Neutrophil (primary cell): ENCODE results near the gene MAPK8IP3.

Experiments used
- H3K27ac ChIP-seq: fragments of 200-600 bp; sonication (generic); 2 replicates; pipeline ENCODE4 v1.5.1; 2016; ENCODE audit warnings: mild to moderate bottlenecking, moderate library complexity
- H3K27me3 ChIP-seq: fragments of 200-600 bp; sonication (generic); 2 replicates; pipeline ENCODE4 v1.6.0; 2016; ENCODE audit warnings: mild to moderate bottlenecking
- H3K36me3 ChIP-seq: fragments of 200-600 bp; sonication (generic); 2 replicates; pipeline ENCODE4 v1.5.1; 2017
- H3K4me1 ChIP-seq, 2 experiments: fragments of 200-600 bp in 1 of 2; sonication (generic) in 1 of 2; 1 replicate in 1 of 2; 2 replicates in 1 of 2; pipeline versions ENCODE4 v1.5.1 to v1.6.1; 2013 to 2016; ENCODE audit warnings: low read depth in 1 of 2, low read length in 1 of 2, mild to moderate bottlenecking in 1 of 2, moderate library complexity in 1 of 2; ENCODE audit not compliant: control insufficient read depth in 1 of 2, insufficient read depth in 1 of 2
- H3K4me3 ChIP-seq, 2 experiments: fragments of 200-600 bp in 1 of 2; sonication (generic) in 1 of 2; 1 replicate in 1 of 2; 2 replicates in 1 of 2; pipeline ENCODE4 v1.5.1; 2013 to 2016; ENCODE audit warnings: low read depth in 1 of 2, low read length in 1 of 2, mild to moderate bottlenecking in 1 of 2, moderate library complexity in 1 of 2
- H3K9me3 ChIP-seq: fragments of 200-600 bp; sonication (generic); 2 replicates; pipeline ENCODE4 v1.5.1; 2016
- CTCF ChIP-seq: fragments of 200-600 bp; sonication (generic); IDR thresholded peaks from 2 replicates; pipeline ENCODE4 v1.5.1; 2016; ENCODE audit warnings: antibody characterized with exemption

Gene MAPK8IP3

GRCh38 chr16:1734816-1735215 lies 28.8 kb downstream of the MAPK8IP3 start:
- Histone ChIP-seq H3K27ac (no peak overlapping the region), H3K27me3 (no peaks in the 10 kb centered on the region), H3K4me3 (no peak overlapping the region), H3K4me1 (peaks cover 7 to 9% of the 10 kb centered on the region in 2 experiments), H3K9me3 (no peaks in the 10 kb centered on the region), H3K36me3 (peaks cover 43% of the 10 kb centered on the region)
- TF ChIP-seq CTCF, result no peak

- Histone ChIP-seq H3K27me3 (no peaks in the 10 kb centered on the region), H3K4me1 (no peaks in the 10 kb centered on the region), H3K4me3 (no peak overlapping the region), H3K27ac (no peak overlapping the region), H3K36me3 (peaks cover 32% of the 10 kb centered on the region), H3K9me3 (no peaks in the 10 kb centered on the region)
- no peak for TF ChIP-seq CTCF
Measured at GRCh38 chr16:1740234-1740633, 34.2 kb downstream of the MAPK8IP3 start.

- H3K9me3 ChIP-seq, result no peaks in the 10 kb centered on the region
- H3K36me3 ChIP-seq, result peaks cover 39% of the 10 kb centered on the region
- TF ChIP-seq CTCF, result no peak
- no peak overlapping the region for H3K4me3 ChIP-seq
- no peaks in the 10 kb centered on the region for H3K4me1 ChIP-seq
- no peaks in the 10 kb centered on the region for H3K27me3 ChIP-seq
- H3K27ac ChIP-seq, result no peak overlapping the region
Measured at GRCh38 chr16:1740781-1741490, 34.9 kb downstream of the MAPK8IP3 start.

GRCh38 chr16:1741553-1742165 lies 35.7 kb downstream of the MAPK8IP3 start:
- Histone ChIP-seq H3K27ac (no peak overlapping the region), H3K36me3 (peaks cover 47% of the 10 kb centered on the region), H3K27me3 (no peaks in the 10 kb centered on the region), H3K9me3 (no peaks in the 10 kb centered on the region), H3K4me3 (no peak overlapping the region), H3K4me1 (no peaks in the 10 kb centered on the region)
- no peak for TF ChIP-seq CTCF

GRCh38 chr16:1743376-1744337 lies 37.7 kb downstream of the MAPK8IP3 start:
- H3K27ac ChIP-seq, result no peak overlapping the region
- H3K27me3 ChIP-seq, result no peaks in the 10 kb centered on the region
- no peak for TF ChIP-seq CTCF
- H3K36me3 ChIP-seq, result peaks cover 67% of the 10 kb centered on the region
- H3K9me3 ChIP-seq, result no peaks in the 10 kb centered on the region
- H3K4me3 ChIP-seq, result no peak overlapping the region
- no peaks in the 10 kb centered on the region for H3K4me1 ChIP-seq
